ENCODE measurements around the gene ZNF804B. TPM values are rescaled to one million over a fixed set of nuclear protein-coding genes. Genes with fewer than 3 reads are reported as not detected.

Gene ZNF804B
- total and polyA plus RNA-seq, 2 of the 4 experiments (the other 2 are of a cell fraction), result not detected

DNA sequence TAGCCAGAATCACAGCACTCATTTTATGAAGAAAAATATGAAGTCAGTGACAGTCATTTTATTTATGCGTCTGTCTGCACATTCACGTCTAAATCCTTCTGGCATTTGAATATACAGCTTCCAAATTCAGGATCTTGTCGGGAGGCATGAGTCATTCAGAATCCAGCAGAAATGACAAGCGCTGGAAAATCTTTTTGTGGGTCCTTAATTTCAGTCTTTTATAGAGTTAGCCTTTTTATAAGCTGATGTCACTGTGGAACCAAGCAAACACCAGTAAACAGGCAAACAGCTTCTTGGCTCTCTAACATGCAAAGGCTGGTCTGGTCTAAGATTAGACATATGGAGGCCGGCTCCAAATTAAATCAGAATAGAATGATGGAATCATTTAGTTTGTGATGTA is 424.2 kb downstream of the ZNF804B start:
- dilution Hi-C loops (cut with HindIII; ENCODE audit: low sequenced_read_pairs, unreplicated experiment), result no loop called here
- Histone ChIP-seq H2BK120ac (ENCODE audit: low read depth, low read length) (no peak overlapping the region), H2AK5ac (ENCODE audit: low read depth, low read length) (no peak overlapping the region), H3K9me3 (ENCODE audit: control insufficient read depth, insufficient read depth, low read length) (peaks cover 19% of the 10 kb centered on the region), H3K4me2 (ENCODE audit: low read depth, low read length) (no peak overlapping the region), H3K23ac (ENCODE audit: low read depth, low read length) (no peak overlapping the region), H3K4me3 (ENCODE audit: insufficient read depth, low read depth, low read length) (no peak overlapping the region), H4K8ac (ENCODE audit: low read depth in 2 of 2, low read length in 2 of 2) (no peak overlapping the region), H2BK20ac (ENCODE audit: low read depth, low read length) (no peak overlapping the region), H3K4ac (ENCODE audit: low read depth, low read length) (no peak overlapping the region), H3K9ac (ENCODE audit: low read depth, low read length) (no peak overlapping the region), H2AK9ac (replicated peaks; ENCODE audit: low read depth, low read length, poor library complexity) (no peak overlapping the region), H3K18ac (ENCODE audit: low read depth, low read length) (no peak overlapping the region), H2BK5ac (ENCODE audit: low read depth, low read length, poor library complexity, severe bottlenecking) (no peak overlapping the region), H3K27me3 (ENCODE audit: control insufficient read depth, insufficient read depth, low read length) (no peaks in the 10 kb centered on the region), H3K36me3 (ENCODE audit: control insufficient read depth, insufficient read depth, low read length) (no peaks in the 10 kb centered on the region), H3K27ac (ENCODE audit: insufficient read depth, low read length) (no peak overlapping the region), H3K56ac (ENCODE audit: extremely low read depth, insufficient read depth, low read length) (no peak overlapping the region), H3K14ac (replicated peaks; ENCODE audit: low read depth, low read length) (no peak overlapping the region), H4K5ac (ENCODE audit: low read depth, low read length) (no peak overlapping the region), H3K4me1 (ENCODE audit: control insufficient read depth, insufficient read depth, low read length) (no peaks in the 10 kb centered on the region), H4K91ac (ENCODE audit: insufficient read depth, low read depth, low read length) (no peak overlapping the region), H3K79me1 (ENCODE audit: low read depth in 1 of 2, low read length in 2 of 2) (no peaks in the 10 kb centered on the region), H2BK15ac (ENCODE audit: low read depth, low read length) (no peak overlapping the region), H2AFZ (replicated peaks; ENCODE audit: low read length, poor library complexity) (no peak overlapping the region), H3K9me1 (ENCODE audit: insufficient read depth, low read length) (no peaks in the 10 kb centered on the region), H4K20me1 (ENCODE audit: insufficient read depth, low read length) (no peaks in the 10 kb centered on the region)
- BruUV-seq (replicated peaks), result no TSS peak
- no CpG with 5 or more reads among the region's 5 CpGs for WGBS, 2 experiments (ENCODE audit: extremely low coverage in 2 of 2, insufficient read length in 1 of 2)
- ATAC-seq (ENCODE audit: low read depth) (no peak), DNase-seq (no peak)
- intact Hi-C loops (cut with micrococcal nuclease), result no loop called here
- CTCF ChIA-PET, result no interaction called here
- in situ Hi-C loops (cut with MboI; ENCODE audit: low sequenced_read_pairs), result no loop called here
- TF ChIP-seq, protein P1, sequence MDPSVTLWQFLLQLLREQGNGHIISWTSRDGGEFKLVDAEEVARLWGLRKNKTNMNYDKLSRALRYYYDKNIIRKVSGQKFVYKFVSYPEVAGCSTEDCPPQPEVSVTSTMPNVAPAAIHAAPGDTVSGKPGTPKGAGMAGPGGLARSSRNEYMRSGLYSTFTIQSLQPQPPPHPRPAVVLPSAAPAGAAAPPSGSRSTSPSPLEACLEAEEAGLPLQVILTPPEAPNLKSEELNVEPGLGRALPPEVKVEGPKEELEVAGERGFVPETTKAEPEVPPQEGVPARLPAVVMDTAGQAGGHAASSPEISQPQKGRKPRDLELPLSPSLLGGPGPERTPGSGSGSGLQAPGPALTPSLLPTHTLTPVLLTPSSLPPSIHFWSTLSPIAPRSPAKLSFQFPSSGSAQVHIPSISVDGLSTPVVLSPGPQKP (IDR thresholded peaks at IDR 0.05; ENCODE audit: borderline replicate concordance, low read depth, low read length), result no peak
- no peak for TF ChIP-seq SMC3 (IDR thresholded peaks at IDR 0.05; ENCODE audit: low read depth, low read length)
- POLR2A ChIA-PET (ENCODE audit: unreplicated experiment), result no interaction called here
